Activated T-cell treated with anti-CD3 and anti-CD28 coated beads for 48 hours (primary cell): ENCODE results near the gene AHSG.
"Not testable (repeated sequence)": the region's sequence is repeated elsewhere in the genome, so short reads cannot be mapped to it uniquely, and the experiment has no call there.

ENCODE experiments used
- DNase-seq: peaks from one replicate; pipeline ENCODE4 v3.0.0-alpha.2; 2020; ENCODE audit warnings: low read depth

The AHSG gene

GRCh38 chr3:186612721-186613636, at the start of gene AHSG:
AHSG (plus strand) TSS chr3:186613060; CDS start chr3:186613142, 82 bp downstream.
- no peak for DNase-seq

- DNase-seq, result no peak
Observed at GRCh38 chr3:186564586-186564985, 48.3 kb upstream of the AHSG start.

GRCh38 chr3:186566772-186567071, 46.1 kb upstream of the AHSG start:
- DNase-seq, result no peak

GRCh38 chr3:186567072-186567921, 45.6 kb upstream of the AHSG start, which contains the start of gene TBCCD1:
TBCCD1 (minus strand) TSS chr3:186567339; CDS start chr3:186564329, 3,010 bp downstream.
- peak; percentile 96 for DNase-seq

GRCh38 chr3:186569361-186569760, 43.5 kb upstream of the AHSG start:
- DNase-seq, result not testable (repeated sequence)

GRCh38 chr3:186569779-186570095, 43.1 kb upstream of the AHSG start:
- DNase-seq, result no peak

GRCh38 chr3:186570096-186570940, 42.5 kb upstream of the AHSG start, which contains the start of gene DNAJB11:
DNAJB11 (plus strand) TSS chr3:186570720; CDS start chr3:186570898, 178 bp downstream.
- peak; percentile 96 for DNase-seq

GRCh38 chr3:186570941-186571643, 41.8 kb upstream of the AHSG start:
- no peak for DNase-seq

- DNase-seq, result no peak
Observed at GRCh38 chr3:186571644-186572013, 41.2 kb upstream of the AHSG start.

GRCh38 chr3:186577521-186577920, 35.3 kb upstream of the AHSG start:
- DNase-seq, result no peak

GRCh38 chr3:186580785-186581184, 32.1 kb upstream of the AHSG start:
- no peak for DNase-seq

GRCh38 chr3:186582541-186582940, 30.3 kb upstream of the AHSG start:
- no peak for DNase-seq

- DNase-seq, result no peak
Observed at GRCh38 chr3:186583831-186584230, 29.0 kb upstream of the AHSG start.

- not testable (repeated sequence) for DNase-seq
Observed at GRCh38 chr3:186586245-186586644, 26.6 kb upstream of the AHSG start.

- DNase-seq, result no peak
Observed at GRCh38 chr3:186587183-186587582, 25.7 kb upstream of the AHSG start.

GRCh38 chr3:186588632-186589031, 24.2 kb upstream of the AHSG start:
- DNase-seq, result no peak

- DNase-seq, result no peak
Observed at GRCh38 chr3:186589121-186589520, 23.7 kb upstream of the AHSG start.

- DNase-seq, result no peak
Observed at GRCh38 chr3:186589856-186590579, 22.8 kb upstream of the AHSG start.

- DNase-seq, result no peak
Observed at GRCh38 chr3:186590580-186591295, 22.1 kb upstream of the AHSG start.

GRCh38 chr3:186592682-186593081, 20.2 kb upstream of the AHSG start:
- DNase-seq, result no peak
